Liver (tissue), 9 donors: ENCODE data around the gene SUGCT. TPM values are rescaled to one million over a fixed set of nuclear protein-coding genes. Genes with fewer than 3 reads are reported as not detected.

Source experiments
- DNase-seq: peaks from one replicate; pipeline ENCODE4 v3.0.0-alpha.2; 2017; ENCODE audit warnings: low spot score
- H3K27ac ChIP-seq, 2 donors: one replicate each; pipeline ENCODE4 v1.7.0; 2013; ENCODE audit warnings: inconsistent platforms in 2 of 2, low read length in 2 of 2, control low read depth in 1 of 2, low read depth in 1 of 2, mild to moderate bottlenecking in 1 of 2
- H3K27me3 ChIP-seq, 4 donors: one replicate each; pipeline versions ENCODE4 v1.6.1 to v1.7.0; 2013; ENCODE audit warnings: low read length in 3 of 4, inconsistent platforms in 1 of 4, mild to moderate bottlenecking in 1 of 4, moderate library complexity in 1 of 4; ENCODE audit not compliant: control insufficient read depth in 4 of 4, insufficient read depth in 4 of 4
- H3K36me3 ChIP-seq, 4 donors: one replicate each; pipeline versions ENCODE4 v1.6.1 to v1.7.0; 2013; ENCODE audit warnings: low read length in 3 of 4, mild to moderate bottlenecking in 3 of 4, low read depth in 1 of 4, moderate library complexity in 1 of 4; ENCODE audit not compliant: control insufficient read depth in 4 of 4, insufficient read depth in 3 of 4
- H3K4me1 ChIP-seq, 4 donors: one replicate each; pipeline versions ENCODE4 v1.6.1 to v1.7.0; 2013; ENCODE audit warnings: low read length in 3 of 4, mild to moderate bottlenecking in 3 of 4, moderate library complexity in 1 of 4; ENCODE audit not compliant: control insufficient read depth in 4 of 4, insufficient read depth in 4 of 4
- H3K4me3 ChIP-seq, 3 donors: one replicate each; pipeline versions ENCODE4 v1.6.1 to v1.7.0; 2013; ENCODE audit warnings: low read length in 3 of 3, control low read depth in 1 of 3, low read depth in 1 of 3, mild to moderate bottlenecking in 1 of 3
- H3K9ac ChIP-seq, 2 donors: one replicate each; pipeline ENCODE4 v1.7.0; 2013; ENCODE audit warnings: low read length in 2 of 2, mild to moderate bottlenecking in 2 of 2, moderate library complexity in 2 of 2, control low read depth in 1 of 2, low read depth in 1 of 2
- H3K9me3 ChIP-seq, 4 donors: one replicate each; pipeline versions ENCODE4 v1.6.1 to v1.7.0; 2013; ENCODE audit warnings: low read length in 3 of 4; ENCODE audit not compliant: control insufficient read depth in 4 of 4
- CTCF ChIP-seq: fragments of 150-350 bp; IDR thresholded peaks from 2 replicates; pipeline ENCODE4 v1.5.1; 2017; ENCODE audit warnings: improper control_type of control experiment, low read depth, low read length; ENCODE audit not compliant: missing input control
- EGR1 ChIP-seq, 2 donors: IDR thresholded peaks; 2 replicates each; pipeline ENCODE4 v1.6.1; 2016 to 2018; ENCODE audit warnings: antibody characterized with exemption in 2 of 2, low read depth in 2 of 2
- FOXA1 ChIP-seq: IDR thresholded peaks from 2 replicates; pipeline ENCODE4 v1.6.1; 2016; ENCODE audit warnings: antibody characterized with exemption
- FOXA2 ChIP-seq: IDR thresholded peaks from 2 replicates; pipeline ENCODE4 v1.6.1; 2016; ENCODE audit warnings: antibody characterized with exemption
- GABPA ChIP-seq, 2 donors: IDR thresholded peaks in 1 of 2; conservative IDR thresholded peaks in 1 of 2; 2 replicates each; pipeline ENCODE4 v1.6.1; 2016; ENCODE audit warnings: antibody characterized with exemption in 2 of 2, mild to moderate bottlenecking in 1 of 2, moderate library complexity in 1 of 2
- HNF4A ChIP-seq, 2 donors: conservative IDR thresholded peaks; 2 replicates each; pipeline ENCODE4 v1.6.1; 2016; ENCODE audit warnings: antibody characterized with exemption in 2 of 2, mild to moderate bottlenecking in 2 of 2
- HNF4G ChIP-seq: IDR thresholded peaks from 2 replicates; pipeline ENCODE4 v1.6.1; 2016; ENCODE audit warnings: antibody characterized with exemption
- JUND ChIP-seq, 2 donors: IDR thresholded peaks; 2 replicates each; pipeline ENCODE4 v1.6.1; 2016; ENCODE audit warnings: antibody characterized with exemption in 2 of 2
- MAX ChIP-seq: IDR thresholded peaks from 2 replicates; pipeline ENCODE4 v1.6.1; 2016; ENCODE audit warnings: antibody characterized with exemption
- NR2F2 ChIP-seq: IDR thresholded peaks from 2 replicates; pipeline ENCODE4 v1.6.1; 2016; ENCODE audit warnings: antibody characterized with exemption
- RAD21 ChIP-seq, 2 donors: IDR thresholded peaks; 2 replicates each; pipeline ENCODE4 v1.6.1; 2016; ENCODE audit warnings: antibody characterized with exemption in 2 of 2, mild to moderate bottlenecking in 2 of 2
- RXRA ChIP-seq, 2 donors: IDR thresholded peaks; 2 replicates each; pipeline ENCODE4 v1.6.1; 2017 to 2018; ENCODE audit warnings: antibody characterized with exemption in 2 of 2, mild to moderate bottlenecking in 1 of 2
- SP1 ChIP-seq: IDR thresholded peaks from 2 replicates; pipeline ENCODE4 v1.6.1; 2018; ENCODE audit warnings: antibody characterized with exemption, mild to moderate bottlenecking
- TAF1 ChIP-seq: conservative IDR thresholded peaks from 2 replicates; pipeline ENCODE4 v1.6.1; 2016; ENCODE audit warnings: antibody characterized with exemption, mild to moderate bottlenecking
- YY1 ChIP-seq: IDR thresholded peaks from 2 replicates; pipeline ENCODE4 v1.6.1; 2016; ENCODE audit warnings: antibody characterized with exemption, mild to moderate bottlenecking
- ZBTB33 ChIP-seq: IDR thresholded peaks from 2 replicates; pipeline ENCODE4 v1.6.1; 2016; ENCODE audit warnings: antibody characterized with exemption
- WGBS: extraction: QIAGEN DNeasy Blood & Tissue Kit; methylation state at CpG from one replicate; pipeline ENCODE4 v1.1.7; 2013; 5-methylcytosine and 5-hydroxymethylcytosine counted together
- polyA plus RNA-seq, 2 donors: library from polyadenylated mRNA; stranded (reverse) in 1 of 2; unstranded in 1 of 2; fragments of 200-250 nt in 1 of 2; fragments of >200 nt in 1 of 2; fragmentation: Nextera tagmentation in 1 of 2; extraction: Ambion mirVana in 1 of 2; gene quantifications; one replicate each; pipeline versions ENCODE4 v1.2.1 to v1.2.3, GENCODE V29; 2013 to 2015
- total RNA-seq, 2 donors: library from RNA; depleted of rRNA; stranded (reverse); fragments of >200 nt; gene quantifications; one replicate each; pipeline ENCODE4 v1.2.3, GENCODE V29; 2014
- TF ChIP-seq, protein P1 (sequence below): IDR thresholded peaks from 2 replicates; pipeline ENCODE4 v1.6.1; 2016; ENCODE audit warnings: antibody characterized with exemption
- TF ChIP-seq, protein P2 (sequence below): IDR thresholded peaks from 2 replicates; pipeline ENCODE4 v1.6.1; 2016; ENCODE audit warnings: antibody characterized with exemption, mild to moderate bottlenecking
- donor health status: healthy.
- donor health status: healthy.
- donor health status: healthy.
- donor health status: healthy.
- donor health status: healthy.

Gene SUGCT
- total and polyA plus RNA-seq, 4 donors = 6.2 to 11.9 (median 9.9) TPM

- H3K27ac ChIP-seq = no peak overlapping the region
- no peaks in the 10 kb centered on the region for H3K36me3 ChIP-seq
- no peak for DNase-seq
- TF ChIP-seq HNF4G = no peak
- no peak for TF ChIP-seq FOXA2
- TF ChIP-seq EGR1 (IDR thresholded peaks at IDR 0.05; ENCODE audit: low read depth in 2 of 2) = no peak
- TF ChIP-seq, protein P1, sequence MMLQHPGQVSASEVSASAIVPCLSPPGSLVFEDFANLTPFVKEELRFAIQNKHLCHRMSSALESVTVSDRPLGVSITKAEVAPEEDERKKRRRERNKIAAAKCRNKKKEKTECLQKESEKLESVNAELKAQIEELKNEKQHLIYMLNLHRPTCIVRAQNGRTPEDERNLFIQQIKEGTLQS = no peak
- TF ChIP-seq NR2F2 = no peak
- no peak for TF ChIP-seq HNF4A (conservative IDR thresholded peaks at IDR 0.05)
- no peak for TF ChIP-seq MAX
- no peak for TF ChIP-seq TAF1
- TF ChIP-seq ZBTB33 = no peak
- TF ChIP-seq GABPA (IDR thresholded peaks at IDR 0.05 in 1 of 2, conservative IDR thresholded peaks at IDR 0.05 in 1 of 2) = no peak
- TF ChIP-seq JUND (IDR thresholded peaks at IDR 0.05) = no peak
- no peak for TF ChIP-seq FOXA1
- TF ChIP-seq, protein P2, sequence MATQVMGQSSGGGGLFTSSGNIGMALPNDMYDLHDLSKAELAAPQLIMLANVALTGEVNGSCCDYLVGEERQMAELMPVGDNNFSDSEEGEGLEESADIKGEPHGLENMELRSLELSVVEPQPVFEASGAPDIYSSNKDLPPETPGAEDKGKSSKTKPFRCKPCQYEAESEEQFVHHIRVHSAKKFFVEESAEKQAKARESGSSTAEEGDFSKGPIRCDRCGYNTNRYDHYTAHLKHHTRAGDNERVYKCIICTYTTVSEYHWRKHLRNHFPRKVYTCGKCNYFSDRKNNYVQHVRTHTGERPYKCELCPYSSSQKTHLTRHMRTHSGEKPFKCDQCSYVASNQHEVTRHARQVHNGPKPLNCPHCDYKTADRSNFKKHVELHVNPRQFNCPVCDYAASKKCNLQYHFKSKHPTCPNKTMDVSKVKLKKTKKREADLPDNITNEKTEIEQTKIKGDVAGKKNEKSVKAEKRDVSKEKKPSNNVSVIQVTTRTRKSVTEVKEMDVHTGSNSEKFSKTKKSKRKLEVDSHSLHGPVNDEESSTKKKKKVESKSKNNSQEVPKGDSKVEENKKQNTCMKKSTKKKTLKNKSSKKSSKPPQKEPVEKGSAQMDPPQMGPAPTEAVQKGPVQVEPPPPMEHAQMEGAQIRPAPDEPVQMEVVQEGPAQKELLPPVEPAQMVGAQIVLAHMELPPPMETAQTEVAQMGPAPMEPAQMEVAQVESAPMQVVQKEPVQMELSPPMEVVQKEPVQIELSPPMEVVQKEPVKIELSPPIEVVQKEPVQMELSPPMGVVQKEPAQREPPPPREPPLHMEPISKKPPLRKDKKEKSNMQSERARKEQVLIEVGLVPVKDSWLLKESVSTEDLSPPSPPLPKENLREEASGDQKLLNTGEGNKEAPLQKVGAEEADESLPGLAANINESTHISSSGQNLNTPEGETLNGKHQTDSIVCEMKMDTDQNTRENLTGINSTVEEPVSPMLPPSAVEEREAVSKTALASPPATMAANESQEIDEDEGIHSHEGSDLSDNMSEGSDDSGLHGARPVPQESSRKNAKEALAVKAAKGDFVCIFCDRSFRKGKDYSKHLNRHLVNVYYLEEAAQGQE = no peak
- TF ChIP-seq SP1 = no peak
- no peak for TF ChIP-seq RXRA (IDR thresholded peaks at IDR 0.05)
- TF ChIP-seq RAD21 (IDR thresholded peaks at IDR 0.05) = no peak
- TF ChIP-seq CTCF = no peak
- TF ChIP-seq YY1 = no peak
- H3K27me3 ChIP-seq = no peaks in the 10 kb centered on the region
- H3K9ac ChIP-seq = no peak overlapping the region
- no peak overlapping the region for H3K4me3 ChIP-seq
- no peaks in the 10 kb centered on the region for H3K9me3 ChIP-seq
- 92% methylated on average over 2 of the region's 2 CpGs for WGBS
- H3K4me1 ChIP-seq = no peaks in the 10 kb centered on the region
These were observed 312.5 kb downstream of the SUGCT start for GRCh38 chr7:40447345-40447744.
